Body of pancreas (tissue), 4 donors: ENCODE results near the gene CEP85L. TPM values are rescaled to one million over a fixed set of nuclear protein-coding genes. Genes with fewer than 3 reads are reported as not detected.

Source experiments
- ATAC-seq: fragments of 150-250 bp; one replicate; pipeline ENCODE4 v1.9.1; 2016
- DNase-seq, 4 donors: peaks; one replicate each; pipeline ENCODE4 v3.0.0-alpha.2; 2019
- H3K27ac ChIP-seq, 4 donors: fragments of 200-600 bp; sonication (generic); 1 replicate in 3 of 4; 2 replicates in 1 of 4; pipeline versions ENCODE4 v1.5.1 to v1.6.1; 2016 to 2019; ENCODE audit warnings: mild to moderate bottlenecking in 1 of 4, mixed read lengths in 1 of 4, moderate library complexity in 1 of 4
- H3K27me3 ChIP-seq, 2 donors: fragments of 200-600 bp; sonication (generic); one replicate each; pipeline ENCODE4 v1.6.0; 2016; ENCODE audit warnings: mild to moderate bottlenecking in 1 of 2
- H3K36me3 ChIP-seq, 2 donors: fragments of 200-600 bp; sonication (generic); replicated peaks in 1 of 2; 2 replicates each; pipeline ENCODE4 v1.5.1; 2016; ENCODE audit warnings: low read depth in 2 of 2; ENCODE audit not compliant: insufficient read depth in 1 of 2
- H3K4me1 ChIP-seq: fragments of 200-600 bp; sonication (generic); one replicate; pipeline ENCODE4 v1.6.0; 2016
- H3K4me3 ChIP-seq, 2 donors: fragments of 200-600 bp; sonication (generic); 1 replicate in 1 of 2; 2 replicates in 1 of 2; pipeline ENCODE4 v1.5.1; 2016 to 2019
- H3K9me3 ChIP-seq, 3 donors: fragments of 200-600 bp; sonication (generic); 1 replicate in 2 of 3; 2 replicates in 1 of 3; pipeline ENCODE4 v1.5.1; 2016
- CTCF ChIP-seq, 7 experiments: fragments of 450-650 bp in 4 of 7; fragments of 200-600 bp in 3 of 7; sonication (generic) in 3 of 7; IDR thresholded peaks; one replicate each; pipeline ENCODE4 v1.5.1; 2016 to 2019; ENCODE audit warnings: antibody characterized with exemption in 7 of 7
- POLR2A ChIP-seq, 3 donors: fragments of 450-650 bp; IDR thresholded peaks; one replicate each; pipeline ENCODE4 v1.6.1; 2016; ENCODE audit warnings: antibody characterized with exemption in 3 of 3, mild to moderate bottlenecking in 2 of 3
- WGBS, 2 donors: methylation state at CpG; one replicate each; pipeline ENCODE4 v1.1.5; 2017; 5-methylcytosine and 5-hydroxymethylcytosine counted together
- intact Hi-C: fragments of 100-400 bp; cut with DNase I; formaldehyde crosslinking; loops from one replicate; pipeline ENCODE4 v1.15.1; 2023
- total RNA-seq, 2 donors: library from RNA; depleted of rRNA; stranded (reverse); fragments of >200 nt; gene quantifications; one replicate each; pipeline ENCODE4 v1.1.0, GENCODE V29; 2016

CEP85L gene
- total RNA-seq, 2 donors from 2014 or later, result 8.2 to 9.9 TPM

- no peak for ATAC-seq
- no peak overlapping the region for H3K27ac ChIP-seq
- H3K9me3 ChIP-seq, result no peaks in the 10 kb centered on the region
- no peak for TF ChIP-seq POLR2A (IDR thresholded peaks at IDR 0.05)
- no peak for TF ChIP-seq CTCF (IDR thresholded peaks at IDR 0.05)
- no peak overlapping the region for H3K4me3 ChIP-seq
- WGBS, 2 donors, result 93 to 96% methylated on average over 3 of the region's 3 CpGs
- H3K36me3 ChIP-seq, result no peaks in the 10 kb centered on the region
- intact Hi-C loops, result no loop called here
- H3K4me1 ChIP-seq, result peaks cover 11% of the 10 kb centered on the region
- no peaks in the 10 kb centered on the region for H3K27me3 ChIP-seq
- DNase-seq, result no peak
Measured at GRCh38 chr6:118542184-118542952, 109.0 kb downstream of the CEP85L start.

- H3K27ac ChIP-seq, result no peak overlapping the region
- no peaks in the 10 kb centered on the region for H3K9me3 ChIP-seq
- no peaks in the 10 kb centered on the region for H3K36me3 ChIP-seq
- TF ChIP-seq POLR2A (IDR thresholded peaks at IDR 0.05), result no peak
- TF ChIP-seq CTCF (IDR thresholded peaks at IDR 0.05), result no peak
- no peak for ATAC-seq
- intact Hi-C loops, result no loop called here
- 53 to 56% methylated on average over 2 of the region's 2 CpGs for WGBS, 2 donors
- H3K4me3 ChIP-seq, result no peak overlapping the region
- peaks cover 11% of the 10 kb centered on the region for H3K4me1 ChIP-seq
- no peaks in the 10 kb centered on the region for H3K27me3 ChIP-seq
- DNase-seq, result no peak
Measured at GRCh38 chr6:118537574-118537973, 113.8 kb downstream of the CEP85L start.

- peaks cover 11% of the 10 kb centered on the region for H3K4me1 ChIP-seq
- H3K36me3 ChIP-seq, result no peaks in the 10 kb centered on the region
- no peaks in the 10 kb centered on the region for H3K9me3 ChIP-seq
- H3K4me3 ChIP-seq, result no peak overlapping the region
- intact Hi-C loops, result no loop called here
- H3K27me3 ChIP-seq, result no peaks in the 10 kb centered on the region
- no peak overlapping the region for H3K27ac ChIP-seq
- WGBS, 2 donors, result 82 to 83% methylated on average over 2 of the region's 2 CpGs
- TF ChIP-seq POLR2A (IDR thresholded peaks at IDR 0.05) (no peak), CTCF (IDR thresholded peaks at IDR 0.05) (no peak)
- ATAC-seq, result no peak
- no peak for DNase-seq
Measured at GRCh38 chr6:118536478-118536877, 114.9 kb downstream of the CEP85L start.

- WGBS, 2 donors, result 96 to 97% methylated on average over 6 of the region's 6 CpGs
- peaks cover 11% of the 10 kb centered on the region for H3K4me1 ChIP-seq
- ATAC-seq (no peak), DNase-seq (no peak)
- TF ChIP-seq CTCF (IDR thresholded peaks at IDR 0.05) (no peak), POLR2A (IDR thresholded peaks at IDR 0.05) (no peak)
- H3K36me3 ChIP-seq, result no peaks in the 10 kb centered on the region
- H3K27me3 ChIP-seq, result no peaks in the 10 kb centered on the region
- intact Hi-C loops, result no loop called here
- no peak overlapping the region for H3K4me3 ChIP-seq
- H3K27ac ChIP-seq, result no peak overlapping the region
- no peaks in the 10 kb centered on the region for H3K9me3 ChIP-seq
Measured at GRCh38 chr6:118535176-118535844, 116.1 kb downstream of the CEP85L start.
